Central memory CD4-positive, alpha-beta T cell (primary cell): ENCODE measurements around the gene MTSS2.
"Not testable (repeated sequence)": the region's sequence is repeated elsewhere in the genome, so short reads cannot be mapped to it uniquely, and the experiment has no call there.

Experiments used
- DNase-seq: peaks from one replicate; pipeline ENCODE4 v3.0.0; 2022

The MTSS2 gene

GRCh38 chr16:70684146-70685060, 1.4 kb downstream of the MTSS2 start:
- DNase-seq = no peak

- DNase-seq = no peak
Observed at GRCh38 chr16:70683146-70683944, 2.5 kb downstream of the MTSS2 start.

DNA sequence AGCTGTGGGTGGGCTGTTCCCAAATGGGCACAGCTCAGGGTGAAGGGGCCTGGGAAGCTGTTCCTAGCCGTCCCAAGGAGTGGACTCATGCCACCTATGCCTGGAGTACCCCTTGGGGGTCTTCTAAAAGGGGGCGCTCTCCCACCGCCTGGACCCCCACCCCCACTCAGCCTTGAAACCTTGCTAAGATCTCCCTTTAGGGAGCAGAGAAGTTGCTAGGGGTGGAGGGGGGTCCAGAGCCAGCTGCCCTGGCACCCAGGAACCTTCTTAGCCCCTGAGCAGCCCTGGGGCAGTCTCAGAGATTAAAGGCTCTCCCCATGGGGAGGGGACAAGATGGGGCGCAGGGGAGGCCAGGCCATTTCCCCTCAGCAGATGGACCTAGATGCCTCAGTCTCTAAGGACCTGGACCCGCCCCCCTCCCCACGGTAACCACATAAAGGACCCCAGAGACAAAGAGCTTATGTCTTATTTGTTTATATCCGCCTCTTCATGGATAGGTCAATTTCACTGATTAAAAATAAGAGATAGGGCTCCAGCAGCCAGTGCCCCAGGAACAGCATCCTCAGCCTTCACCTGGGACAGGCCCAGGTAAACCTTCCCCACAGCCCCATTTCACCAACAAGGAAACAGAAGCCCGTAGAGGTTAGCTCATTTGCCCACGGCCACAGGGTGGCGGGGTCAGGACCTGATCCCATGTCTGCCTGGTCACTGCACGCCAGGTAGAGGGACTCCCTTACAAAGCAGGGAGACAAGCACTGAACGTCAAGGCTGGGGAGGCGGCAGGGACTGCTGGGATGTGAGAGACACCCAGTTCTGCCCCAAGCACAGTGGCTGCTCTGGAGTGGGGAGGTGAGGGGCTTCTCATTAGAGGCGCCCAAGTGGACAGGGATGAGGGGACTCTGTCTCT, 3.4 kb downstream of the MTSS2 start:
- DNase-seq = no peak

GRCh38 chr16:70681382-70682238, 4.2 kb downstream of the MTSS2 start:
- DNase-seq = no peak

- no peak for DNase-seq
Observed at GRCh38 chr16:70680495-70681381, 5.1 kb downstream of the MTSS2 start.

- no peak for DNase-seq
Observed at GRCh38 chr16:70679671-70680494, 6.0 kb downstream of the MTSS2 start.

GRCh38 chr16:70678898-70679670, 6.8 kb downstream of the MTSS2 start:
- DNase-seq = no peak

DNA sequence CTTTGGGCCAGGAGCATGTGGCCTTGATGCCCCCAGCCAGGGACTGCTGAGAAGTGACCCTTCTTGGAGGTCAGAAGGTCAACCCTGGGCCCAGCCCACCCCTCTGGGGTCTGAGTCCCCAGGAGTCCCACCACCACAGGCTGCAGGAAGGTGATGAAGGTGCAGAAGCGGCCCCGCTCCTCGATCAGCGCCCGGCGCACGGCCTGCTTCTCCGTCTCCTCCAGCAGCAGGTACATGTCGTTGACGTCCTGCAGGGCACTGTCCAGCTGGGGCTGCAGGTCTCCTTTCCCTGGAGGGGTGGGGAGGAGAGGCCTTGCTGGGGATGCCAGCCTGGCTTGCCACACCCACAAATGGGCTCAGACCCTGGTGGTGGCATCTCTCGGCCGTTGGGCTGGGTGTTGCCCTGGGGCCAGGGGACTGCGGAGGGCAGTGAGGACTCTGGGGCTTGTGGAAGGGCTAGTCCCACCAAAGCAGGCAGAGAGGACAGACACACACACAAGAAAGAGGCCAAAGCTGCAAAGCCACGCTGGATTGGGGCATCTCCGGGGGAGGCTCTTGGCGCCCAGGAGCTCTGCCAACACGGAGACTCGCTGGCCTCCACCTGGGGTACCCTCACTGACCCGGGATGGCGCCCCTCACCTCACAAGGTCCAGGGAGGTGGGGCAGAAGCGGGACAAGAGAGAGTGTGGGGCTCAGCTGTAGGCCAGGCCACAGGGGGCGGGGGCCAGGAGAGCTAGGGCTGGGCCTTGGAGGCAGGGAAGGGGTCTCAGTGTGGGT, 7.5 kb downstream of the MTSS2 start:
- no peak for DNase-seq

GRCh38 chr16:70677499-70678120, 8.2 kb downstream of the MTSS2 start:
- no peak for DNase-seq

DNA sequence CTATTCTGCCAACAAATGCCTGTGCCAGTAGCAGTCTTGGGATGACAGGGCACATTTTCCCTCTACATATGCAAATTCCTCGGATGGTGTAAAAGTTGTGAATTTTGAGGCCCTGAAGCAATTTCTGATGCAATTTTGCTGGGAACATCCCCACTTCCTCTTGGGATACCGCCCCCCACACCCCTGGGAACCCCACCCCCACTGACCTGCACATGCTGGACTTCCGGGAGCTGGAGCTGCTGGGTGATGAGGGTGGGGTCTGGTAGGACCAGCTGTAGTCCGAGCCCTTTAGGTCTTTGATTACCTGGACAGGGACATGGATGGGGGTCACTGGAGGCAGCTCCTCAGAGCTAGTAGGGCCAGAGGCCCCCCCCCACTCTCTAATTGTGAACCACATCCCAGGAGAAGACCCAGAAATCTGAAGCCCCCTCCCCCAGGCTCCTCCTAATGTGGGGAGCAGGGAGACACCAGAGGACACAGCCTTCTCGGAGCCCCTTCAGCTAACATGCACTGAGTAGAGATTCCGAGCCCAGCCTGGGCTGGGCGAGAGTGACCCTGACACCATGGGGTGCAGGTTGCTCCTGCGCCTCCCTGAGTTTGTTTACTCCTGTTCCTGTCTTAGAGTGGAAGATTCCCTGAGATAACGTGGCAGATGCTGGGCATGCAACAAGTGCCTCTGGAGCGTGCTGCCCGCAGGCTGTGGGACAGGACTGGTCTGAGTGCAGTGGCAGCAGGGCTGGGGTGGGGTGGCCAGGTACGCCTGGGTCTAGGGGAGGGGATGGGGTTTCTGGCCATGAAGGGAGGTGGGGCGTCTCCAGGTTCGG, 9.0 kb downstream of the MTSS2 start:
- DNase-seq = no peak

DNA sequence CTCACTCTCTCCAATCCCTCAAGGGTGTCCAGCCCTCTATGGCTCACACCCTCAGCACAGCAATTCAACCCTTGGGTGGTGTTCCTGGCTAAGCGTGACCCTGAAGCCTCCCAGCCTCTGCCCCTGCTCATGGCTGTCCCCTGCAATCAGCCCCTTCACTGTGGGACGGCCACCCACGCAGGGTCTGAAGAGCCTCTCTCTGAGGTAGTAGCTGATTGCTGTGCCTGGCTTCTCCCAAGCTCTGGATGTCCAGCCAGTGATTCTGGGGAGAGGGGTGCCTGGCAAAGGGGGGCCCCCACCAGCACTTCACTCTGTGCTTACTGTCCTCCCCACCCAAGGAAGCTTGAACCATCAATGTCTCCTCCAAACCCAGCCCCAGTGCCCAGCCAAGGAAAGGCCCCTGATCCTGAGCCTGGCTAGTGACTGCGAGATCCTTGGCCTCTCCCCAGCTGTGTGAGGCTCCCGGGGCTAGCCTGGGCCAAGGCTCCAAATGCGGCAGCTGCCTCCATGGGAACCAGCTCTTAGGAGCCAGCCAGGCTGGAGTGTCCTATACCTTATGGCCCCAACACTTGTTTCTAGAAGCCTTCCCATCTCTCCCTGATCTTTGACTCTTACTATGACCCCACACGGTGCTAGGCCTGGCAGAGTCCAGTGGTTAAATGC, 9.9 kb downstream of the MTSS2 start:
- DNase-seq = no peak

- DNase-seq = no peak
Observed at GRCh38 chr16:70674221-70675014, 11.4 kb downstream of the MTSS2 start.

DNA sequence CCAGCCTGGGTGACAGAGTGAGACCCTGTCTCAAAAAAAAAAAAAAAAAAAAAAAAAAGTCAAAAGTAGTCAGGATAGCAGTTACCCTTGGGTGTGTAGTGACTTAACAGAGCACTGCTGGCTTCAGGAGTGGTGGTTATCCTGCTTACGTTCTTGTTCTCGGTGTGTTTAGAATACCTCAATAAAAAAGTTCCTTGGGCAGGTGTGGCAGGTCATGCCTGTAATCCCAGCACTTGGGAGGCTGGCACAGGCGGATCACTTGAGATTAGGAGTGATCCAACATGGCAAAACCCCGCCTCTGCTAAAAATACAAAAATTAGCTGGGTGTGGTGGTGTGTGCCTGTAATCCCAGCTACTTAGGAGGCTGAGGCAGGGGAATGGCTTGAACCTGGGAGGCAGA, 14.9 kb downstream of the MTSS2 start:
- not testable (repeated sequence) for DNase-seq

DNA sequence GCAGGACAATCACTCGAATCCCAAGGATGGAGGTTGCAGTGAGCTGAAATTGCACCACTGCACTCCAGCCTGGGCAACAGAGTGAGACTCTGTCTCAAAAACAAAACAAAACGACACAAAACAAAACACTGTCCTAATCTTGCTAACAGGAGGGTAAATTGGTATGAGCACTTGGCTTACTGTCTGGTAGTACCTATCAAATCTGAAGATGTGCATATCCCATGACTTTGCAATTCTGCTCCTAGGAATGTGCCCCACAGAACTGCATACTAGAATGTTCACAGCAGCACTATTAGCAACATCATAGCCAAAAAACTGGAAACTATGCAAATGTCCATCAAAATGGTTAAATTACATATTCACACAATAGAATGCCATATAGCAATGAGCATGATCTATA, 15.7 kb downstream of the MTSS2 start:
- DNase-seq = no peak
